ENCODE measurements around the gene ZBTB7B.
"Not testable (repeated sequence)": the region's sequence is repeated elsewhere in the genome, so short reads cannot be mapped to it uniquely, and the experiment has no call there.

Gene ZBTB7B

DNA sequence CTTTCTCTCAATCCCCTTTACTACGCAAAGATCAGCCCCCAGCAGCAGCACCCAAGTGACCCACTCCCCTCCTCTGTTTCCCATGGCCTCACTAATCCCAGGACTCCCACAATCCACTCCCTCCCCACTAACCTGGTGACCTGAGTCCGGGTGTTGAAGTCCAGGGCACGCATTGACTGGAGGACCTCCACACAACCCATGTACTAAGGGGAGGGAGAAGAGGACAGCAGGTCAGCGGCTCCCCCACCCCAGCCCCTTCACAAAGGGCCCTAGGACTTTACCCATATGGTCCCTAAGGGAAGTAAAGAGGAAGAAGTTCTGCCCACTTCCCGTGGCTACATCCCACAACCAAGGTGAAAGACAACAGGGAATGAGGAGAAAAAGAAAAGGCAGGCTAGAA is 33.4 kb upstream of the ZBTB7B start:
- DNase-seq (ENCODE audit: low spot score), result no peak

DNA sequence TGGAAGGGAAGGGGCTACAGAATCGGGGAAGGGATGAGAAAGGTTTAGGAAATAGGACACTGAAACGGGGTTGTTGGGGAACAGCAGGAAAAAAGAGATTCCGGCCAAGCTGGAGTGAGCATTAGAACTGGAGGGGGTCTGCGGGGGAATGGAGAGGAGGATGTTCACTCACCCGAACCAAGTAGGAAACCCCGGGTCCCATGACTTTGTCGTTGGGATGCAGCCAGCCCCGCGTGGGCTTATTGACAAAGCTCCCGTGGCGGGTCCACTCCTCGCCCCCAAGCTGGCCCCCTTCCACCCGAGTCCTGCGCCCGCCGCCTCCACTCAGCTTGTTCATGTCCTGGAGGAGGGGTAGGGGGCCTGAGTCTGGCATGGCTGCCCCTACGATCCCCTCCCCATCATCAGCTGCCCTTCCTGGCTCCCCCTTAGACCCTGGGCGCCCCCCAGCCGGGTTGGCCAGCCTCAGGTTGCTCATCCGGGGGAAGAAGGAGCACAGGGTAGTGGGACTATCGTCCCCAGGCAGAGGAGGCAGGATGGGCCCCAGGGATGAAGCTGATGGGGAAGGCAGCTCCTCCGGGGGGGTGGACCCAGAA is 32.6 kb upstream of the ZBTB7B start:
- DNase-seq (ENCODE audit: low spot score), result no peak

DNA sequence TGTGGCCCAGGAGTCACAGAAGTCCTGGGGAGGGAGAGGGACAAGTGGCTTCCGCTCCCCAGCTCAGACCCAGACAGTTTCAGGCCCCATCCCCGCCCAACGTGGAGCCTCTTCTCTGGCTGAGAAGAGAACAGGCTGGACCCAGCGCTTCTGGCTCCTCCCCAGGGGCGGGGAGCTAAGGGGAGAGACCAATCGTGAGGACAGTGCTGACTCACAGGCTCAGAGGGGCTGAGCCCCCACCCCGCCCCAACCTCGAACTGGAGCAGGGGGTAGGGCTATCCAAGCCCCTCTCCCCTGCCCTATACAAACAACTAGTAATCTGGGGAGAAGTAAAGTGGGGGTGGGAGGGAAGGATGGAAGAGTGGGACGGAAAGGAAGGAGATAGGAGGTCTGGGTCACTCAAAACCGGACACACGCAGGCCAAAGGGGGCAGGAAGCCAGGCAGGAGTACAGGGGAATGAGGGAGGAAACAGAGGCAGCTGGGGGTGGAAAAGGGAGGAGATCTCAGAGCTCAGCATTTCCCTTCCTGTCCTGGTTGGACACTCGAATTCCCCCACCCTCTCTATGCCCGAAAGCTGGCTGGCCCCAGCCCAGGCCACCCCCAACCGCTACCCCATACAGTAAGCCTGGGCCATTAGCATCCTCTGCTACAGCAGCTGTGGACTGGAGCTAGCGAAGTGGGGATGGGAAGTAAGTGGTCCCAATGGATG is 31.8 kb upstream of the ZBTB7B start, which contains the start of gene SHC1:
Gene SHC1 (minus strand): TSS at position 117 of the 710 bp plus-strand sequence. CDS start 221 bp downstream, outside the sequence.
- DNase-seq (ENCODE audit: low spot score), result peak; percentile 72

DNA sequence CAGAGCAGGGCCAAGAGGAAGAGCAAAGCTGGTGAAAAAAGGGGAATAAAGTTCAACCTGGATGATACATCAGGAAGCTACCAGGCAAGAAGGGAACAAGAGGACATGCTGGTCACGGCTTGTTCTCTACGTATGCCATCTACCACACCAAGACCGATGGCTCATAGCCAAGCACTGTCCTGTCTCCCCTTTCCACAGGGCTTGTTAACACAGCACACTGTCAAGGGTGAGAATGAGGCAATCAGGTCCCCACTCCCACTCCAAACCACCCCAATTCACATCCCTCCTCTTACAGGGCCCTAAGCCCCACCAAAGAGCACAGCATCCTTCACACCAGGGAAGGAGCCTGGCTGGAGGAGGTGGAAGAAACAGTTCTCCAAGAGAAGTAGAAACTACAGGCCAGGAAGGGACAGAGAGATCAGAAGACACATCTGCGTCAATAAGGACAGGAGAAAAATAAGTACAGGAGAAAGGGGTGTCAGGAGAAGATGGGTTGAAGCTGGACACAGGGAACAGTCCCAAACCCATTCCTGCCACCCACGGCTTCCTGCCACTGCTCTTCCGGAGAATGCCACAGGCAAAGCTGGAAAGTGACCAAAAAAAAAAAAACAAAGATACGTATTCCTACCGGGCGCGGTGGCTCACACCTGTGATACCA is 31.1 kb upstream of the ZBTB7B start:
- DNase-seq (ENCODE audit: low spot score), result peak; percentile 79

DNA sequence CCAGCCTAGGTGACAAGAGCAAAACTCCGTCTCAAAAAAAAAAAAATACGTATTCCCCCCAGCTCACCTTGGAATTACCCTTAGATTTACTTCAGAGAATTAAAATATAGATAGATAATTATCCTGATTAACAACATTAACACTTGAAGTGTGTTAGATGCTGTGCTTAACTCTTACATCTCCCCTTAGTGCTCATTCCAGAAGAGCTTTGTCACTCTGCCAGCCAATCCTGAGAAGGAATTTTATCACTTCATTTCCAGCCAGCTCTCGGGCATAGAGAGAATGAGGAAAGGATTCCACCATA is 30.4 kb upstream of the ZBTB7B start:
- no peak for DNase-seq (ENCODE audit: low spot score)

DNA sequence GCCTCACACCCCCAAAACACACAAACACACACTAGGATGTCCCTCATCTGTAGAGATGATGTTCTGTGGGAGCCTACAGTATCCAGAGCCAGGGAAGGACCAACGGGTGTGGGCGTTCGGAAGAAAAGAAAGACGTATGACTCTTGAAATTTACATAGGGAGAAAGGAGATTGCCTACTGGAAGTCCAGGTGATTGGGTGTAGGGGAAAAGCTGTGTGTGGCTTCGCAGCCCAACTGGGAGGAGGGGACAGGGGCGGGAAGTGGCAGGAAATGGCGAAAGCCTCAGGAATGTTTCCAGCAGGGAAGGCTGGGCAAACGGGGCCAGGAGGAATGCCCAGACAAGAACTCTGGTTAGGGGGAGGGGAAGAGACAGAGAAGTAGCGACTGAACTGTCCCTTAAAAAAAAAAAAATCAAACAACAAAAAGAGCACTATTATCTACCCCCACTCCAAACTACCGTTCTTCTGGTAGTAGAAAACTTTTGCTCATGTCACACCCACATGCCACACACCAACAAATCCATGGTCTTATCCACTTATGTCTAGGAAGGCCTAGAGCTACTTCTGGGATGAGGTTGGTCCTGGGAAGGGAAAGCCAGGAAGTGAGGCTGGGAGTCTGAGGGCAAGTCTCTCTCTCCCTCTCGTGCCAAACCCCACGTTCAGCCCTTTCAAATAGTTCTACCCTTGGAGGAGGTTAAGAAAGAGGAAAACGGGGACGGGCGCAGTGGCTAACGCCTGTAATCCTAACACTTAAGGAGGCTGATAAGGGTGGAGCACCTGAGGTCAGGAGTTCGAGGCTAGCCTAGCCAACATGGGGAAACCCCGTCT is 29.9 kb upstream of the ZBTB7B start:
- peak; percentile 96 for DNase-seq (ENCODE audit: low spot score)

DNA sequence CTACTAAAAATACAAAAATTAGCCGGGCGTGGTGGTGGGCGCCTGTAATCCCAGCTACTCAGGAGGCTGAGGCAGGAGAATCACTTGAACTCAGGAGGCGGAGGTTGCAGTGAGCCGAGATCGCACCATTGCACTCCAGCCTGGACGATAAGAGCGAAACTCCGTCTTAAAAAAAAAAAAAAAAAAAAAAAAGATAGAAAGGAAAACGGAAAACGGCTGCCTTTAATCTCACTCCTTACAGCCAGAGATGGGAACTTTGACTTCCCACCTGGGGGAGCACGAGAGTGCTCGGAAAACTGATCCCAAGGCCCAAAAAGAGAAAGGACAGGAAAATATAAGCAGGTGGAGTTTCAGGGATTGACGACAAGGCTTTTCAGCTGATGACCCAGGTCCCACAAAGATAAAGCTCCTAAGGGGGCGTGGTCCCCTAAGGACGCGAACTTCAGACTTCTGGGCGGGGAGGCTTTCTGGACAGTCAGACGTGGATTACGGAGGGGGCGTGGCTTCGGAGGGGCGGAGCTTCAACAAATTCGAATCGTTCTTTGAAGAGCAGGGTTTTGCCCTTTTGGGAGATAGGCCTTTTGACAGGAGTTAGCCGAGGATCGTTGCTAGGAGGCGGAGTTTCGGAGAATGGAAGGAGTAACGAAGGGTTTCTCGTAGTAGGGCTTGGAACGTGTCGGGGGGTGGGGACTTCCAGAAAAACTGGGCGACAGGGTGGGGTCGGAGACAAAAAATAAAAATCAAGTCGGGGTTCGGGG is 29.1 kb upstream of the ZBTB7B start:
- peak; percentile 97 for DNase-seq (ENCODE audit: low spot score)

DNA sequence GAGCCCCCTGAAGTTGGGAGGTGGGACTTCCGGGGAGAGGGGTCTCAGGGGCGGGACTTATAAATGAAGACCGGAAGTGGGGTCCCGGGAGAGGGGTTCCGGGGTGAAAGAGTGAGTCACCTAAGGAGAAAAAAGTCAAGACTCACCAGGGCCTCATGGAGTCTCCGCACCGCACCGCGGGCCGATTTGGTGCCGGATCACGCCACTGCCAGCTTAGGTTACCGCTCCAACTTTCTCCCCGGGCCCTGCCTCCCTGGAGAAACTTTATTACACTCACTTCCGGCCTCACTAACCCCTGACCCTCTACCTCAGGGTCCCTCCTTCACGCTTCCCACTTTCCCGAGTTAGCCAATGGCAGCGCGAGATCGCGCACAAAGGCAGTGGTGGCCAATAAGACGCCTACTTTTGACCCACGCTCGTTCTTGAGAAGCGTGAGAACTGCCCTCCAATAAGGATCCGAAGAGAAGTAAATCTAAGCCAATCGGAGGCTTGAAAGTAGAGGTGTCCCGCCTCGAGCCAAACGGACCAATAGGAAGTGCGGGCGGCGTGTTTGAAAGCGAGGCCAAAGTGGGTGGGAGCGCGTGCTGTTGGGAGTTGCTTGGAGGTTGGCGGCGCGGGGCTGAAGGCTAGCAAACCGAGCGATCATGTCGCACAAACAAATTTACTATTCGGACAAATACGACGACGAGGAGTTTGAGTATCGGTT is 28.3 kb upstream of the ZBTB7B start, which contains the start of gene CKS1B:
Gene CKS1B (plus strand): TSS at position 580 of the 706 bp plus-strand sequence. CDS start 65 bp downstream, at position 645.
- peak; percentile 100 for DNase-seq (ENCODE audit: low spot score)

DNA sequence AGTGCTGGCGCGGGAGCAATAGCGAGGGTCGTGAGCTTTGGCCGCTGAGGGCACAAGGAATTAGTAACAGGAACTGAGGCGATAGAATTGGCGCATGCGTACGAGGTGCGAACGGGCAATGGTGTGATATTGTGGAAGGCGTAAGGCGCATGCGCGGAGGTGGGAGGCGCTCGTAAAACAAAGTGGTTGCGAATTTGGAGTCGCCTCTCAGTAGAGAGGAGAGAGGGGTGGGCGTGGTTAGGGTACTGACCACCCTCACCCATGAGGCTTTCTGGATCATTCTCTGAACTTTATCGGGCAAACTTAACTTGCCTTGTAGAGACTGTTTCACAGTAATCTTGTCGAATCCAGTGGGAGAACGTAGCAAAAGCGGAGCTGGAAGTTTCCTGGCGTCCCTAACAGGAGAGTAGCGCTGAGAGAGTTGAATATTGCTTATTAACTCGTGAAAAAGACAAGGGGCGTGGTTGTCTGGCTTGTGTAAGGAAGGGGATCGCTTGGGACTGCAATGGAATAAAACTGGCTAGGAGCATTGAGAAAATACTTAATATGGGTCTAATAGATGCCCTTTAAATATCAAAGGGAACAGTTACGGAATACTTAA is 27.7 kb upstream of the ZBTB7B start:
- peak; percentile 92 for DNase-seq (ENCODE audit: low spot score)

DNA sequence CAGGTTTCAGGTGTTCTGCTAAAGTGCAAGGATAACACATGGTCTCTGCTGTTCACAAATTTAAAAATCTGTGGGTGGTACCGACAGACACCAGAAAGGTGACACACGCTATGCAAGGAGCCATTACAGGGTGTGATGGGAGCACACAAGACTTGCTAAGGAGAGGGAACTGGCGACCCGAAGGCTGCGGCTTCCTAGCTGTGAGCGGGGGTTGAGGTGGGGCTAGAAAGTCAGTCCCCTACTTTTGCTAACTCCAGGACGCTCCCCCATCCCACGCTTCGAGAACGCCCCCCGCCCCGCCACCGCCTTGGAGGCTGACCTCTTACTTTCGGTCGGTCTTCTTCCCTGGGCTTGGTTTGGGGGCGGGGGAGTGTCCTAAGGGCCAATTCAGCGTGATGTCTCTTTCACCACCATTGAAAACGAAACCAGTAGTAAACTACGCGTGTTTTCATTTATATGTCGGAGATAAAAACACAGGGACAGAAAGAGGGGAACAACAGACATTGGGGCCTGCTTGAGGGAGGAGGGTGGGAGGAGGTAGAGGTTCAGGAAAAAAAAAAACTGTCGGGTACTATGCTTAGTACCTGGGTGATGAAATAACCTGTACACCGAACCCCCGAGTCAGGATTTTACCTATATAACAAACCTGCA is 27.1 kb upstream of the ZBTB7B start:
- peak; percentile 49 for DNase-seq (ENCODE audit: low spot score)

DNA sequence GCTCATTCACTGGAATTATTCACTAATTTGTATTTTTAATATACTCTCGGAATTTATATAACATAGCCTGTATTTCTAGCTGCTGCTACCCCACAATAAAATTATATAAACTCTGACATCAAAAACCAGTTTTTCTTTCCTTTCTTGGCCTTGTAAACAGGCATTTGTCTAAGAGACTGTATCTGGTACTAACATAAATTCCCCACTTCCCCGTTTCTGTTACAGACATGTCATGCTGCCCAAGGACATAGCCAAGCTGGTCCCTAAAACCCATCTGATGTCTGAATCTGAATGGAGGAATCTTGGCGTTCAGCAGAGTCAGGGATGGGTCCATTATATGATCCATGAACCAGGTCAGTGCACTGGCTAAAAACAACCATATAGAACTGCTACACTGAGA is 24.8 kb upstream of the ZBTB7B start:
- not testable (repeated sequence) for DNase-seq (ENCODE audit: low spot score)

DNA sequence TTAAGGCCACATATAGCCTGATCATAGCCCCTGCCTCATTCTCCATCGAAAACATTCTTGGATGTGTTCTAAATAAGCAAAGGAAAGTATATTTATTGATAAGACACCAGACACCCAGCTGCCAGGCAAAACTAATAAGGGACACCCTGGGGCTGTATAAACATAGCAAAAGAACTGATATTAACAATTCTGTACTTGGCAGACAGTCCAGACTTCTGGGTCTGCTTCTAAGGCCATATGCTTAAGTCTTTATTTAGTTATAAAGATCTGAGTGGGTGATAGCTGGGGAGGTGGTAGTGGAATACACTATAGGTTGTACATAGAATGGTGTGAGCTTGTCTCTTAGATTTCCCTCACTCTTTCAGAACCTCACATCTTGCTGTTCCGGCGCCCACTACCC is 24.2 kb upstream of the ZBTB7B start:
- no peak for DNase-seq (ENCODE audit: low spot score)

DNA sequence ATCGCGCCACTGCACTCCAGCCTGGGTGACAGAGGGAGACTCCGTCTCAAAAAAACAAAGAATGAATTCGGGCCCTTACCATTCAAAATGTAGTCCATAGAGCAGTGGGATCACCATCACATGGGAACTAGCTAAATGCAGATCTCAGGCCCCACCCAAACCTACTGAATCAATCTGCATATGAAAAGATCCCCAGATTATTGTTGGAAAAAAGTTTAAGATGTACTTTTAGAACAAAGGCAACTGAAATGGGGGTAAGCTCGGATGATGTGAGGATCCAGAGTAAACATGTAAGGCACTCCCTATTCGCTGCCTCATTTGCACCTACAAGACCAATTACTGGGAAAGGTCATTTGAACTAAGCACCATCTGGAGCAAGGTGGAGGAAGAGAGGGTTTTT is 20.3 kb upstream of the ZBTB7B start:
- DNase-seq (ENCODE audit: low spot score), result no peak

DNA sequence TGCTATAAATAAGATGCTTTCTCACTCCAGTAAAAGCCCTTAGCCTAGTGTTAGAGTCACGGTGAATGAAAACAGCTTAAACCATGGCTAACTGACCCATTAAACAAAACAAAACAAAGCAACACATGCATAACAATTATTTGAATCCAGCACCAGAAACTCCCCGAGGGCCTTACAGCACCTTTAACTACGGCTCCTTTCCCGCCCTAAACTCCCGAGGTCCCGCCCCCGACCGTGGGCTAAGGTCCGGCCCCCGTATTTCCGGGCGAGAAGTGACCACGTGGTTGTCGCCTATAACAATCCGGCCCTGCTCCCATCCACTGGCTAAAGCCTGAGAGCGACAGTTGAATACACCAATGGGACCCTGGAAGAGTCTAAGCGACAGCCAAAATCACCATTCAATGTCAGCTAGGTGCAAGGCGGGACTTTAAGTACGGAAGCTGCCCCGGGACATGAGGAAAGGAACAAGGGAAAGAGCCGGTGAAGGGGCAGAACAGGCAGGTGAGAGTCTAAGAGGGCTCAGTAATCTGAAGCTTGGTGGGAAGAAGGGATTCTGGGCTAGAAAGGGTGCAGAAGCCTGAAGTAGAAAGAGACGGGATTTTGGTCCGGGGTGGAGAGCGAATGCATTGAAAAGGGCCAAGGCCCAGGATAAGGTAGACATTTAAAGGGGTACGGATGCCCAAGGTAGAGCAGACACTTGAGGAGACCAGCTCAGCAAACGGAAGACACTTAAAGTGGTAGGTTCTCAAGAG is 19.5 kb upstream of the ZBTB7B start, which contains the start of gene FLAD1:
Gene FLAD1 (plus strand): TSS at position 448 of the 752 bp plus-strand sequence. CDS start 351 bp downstream, outside the sequence.
- peak; percentile 99 for DNase-seq (ENCODE audit: low spot score)

DNA sequence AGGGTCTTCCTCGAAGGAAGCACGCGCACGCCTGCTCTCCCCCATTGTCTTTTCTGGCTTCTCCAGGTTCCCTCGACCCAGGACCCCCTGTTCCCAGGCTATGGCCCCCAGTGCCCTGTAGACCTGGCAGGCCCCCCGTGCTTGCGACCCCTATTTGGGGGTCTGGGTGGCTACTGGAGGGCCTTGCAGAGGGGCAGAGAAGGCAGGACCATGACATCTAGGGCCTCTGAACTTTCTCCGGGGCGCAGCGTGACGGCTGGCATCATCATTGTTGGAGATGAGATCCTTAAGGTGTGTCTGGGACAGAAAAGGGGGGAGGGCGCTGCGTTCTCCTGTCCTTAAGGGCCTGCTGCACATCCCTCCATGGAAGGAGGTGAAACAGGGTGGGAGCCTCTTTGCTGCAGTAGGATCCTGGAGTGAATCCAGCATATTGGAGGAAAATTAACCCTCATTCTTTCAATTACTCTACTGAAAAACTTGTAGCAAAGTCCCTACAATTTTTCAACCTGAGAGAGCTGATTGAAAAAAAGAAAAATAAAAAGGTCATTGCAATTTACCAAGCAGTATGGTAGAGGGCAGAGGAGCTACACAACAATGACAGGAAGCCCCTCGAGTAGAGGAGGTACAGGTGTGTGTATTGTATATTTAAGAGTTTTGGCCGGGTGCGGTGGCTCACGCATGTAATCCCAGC is 18.7 kb upstream of the ZBTB7B start:
- DNase-seq (ENCODE audit: low spot score), result no peak

DNA sequence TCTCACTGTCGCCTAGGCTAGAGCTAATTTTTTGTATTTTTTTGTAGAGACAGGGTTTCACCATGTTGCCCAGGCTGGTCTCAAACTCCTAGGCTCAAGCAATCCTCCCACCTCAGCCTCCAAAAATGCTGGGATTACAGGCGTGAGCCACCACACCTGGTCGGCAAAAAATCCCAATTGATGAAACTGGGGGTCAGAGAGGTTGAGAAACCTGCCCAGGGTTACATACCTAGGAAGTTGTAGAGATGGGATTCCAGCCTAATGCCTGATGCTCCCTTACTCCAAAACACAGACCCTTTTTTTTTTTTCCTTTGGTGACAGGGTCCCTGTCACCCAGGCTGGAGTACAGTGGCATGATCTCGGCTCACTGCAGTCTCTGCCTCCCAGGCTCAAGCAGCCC is 15.9 kb upstream of the ZBTB7B start:
- not testable (repeated sequence) for DNase-seq (ENCODE audit: low spot score)

DNA sequence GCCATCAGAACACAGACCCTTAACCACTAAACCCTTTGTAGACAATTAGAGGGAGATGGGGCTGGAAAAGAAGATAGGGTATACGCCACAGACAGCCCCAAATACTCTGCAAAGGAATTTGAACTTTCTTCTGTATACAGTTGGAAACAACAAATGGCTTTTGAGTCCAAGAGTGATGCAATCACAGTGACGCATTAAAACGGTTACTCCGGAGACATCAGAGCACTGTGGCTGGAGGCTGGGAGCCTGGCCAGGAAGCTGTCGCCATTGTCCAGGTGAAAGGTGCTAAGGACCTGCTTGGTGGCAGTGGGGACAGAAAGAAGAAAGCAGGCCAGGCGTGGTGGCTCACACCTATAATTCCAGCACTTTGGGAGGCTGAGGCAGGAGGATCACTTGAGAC is 15.3 kb upstream of the ZBTB7B start:
- DNase-seq (ENCODE audit: low spot score), result no peak

Data from SW480 (cell line).